Activated CD4-positive, CD25-positive, alpha-beta regulatory T cell (primary cell): ENCODE data around the gene STRN.
"Not testable (repeated sequence)": the region's sequence is repeated elsewhere in the genome, so short reads cannot be mapped to it uniquely, and the experiment has no call there.

ENCODE experiments used
- DNase-seq, 4 experiments: peaks; one replicate each; lab custom pipeline; 2025; lab: John Stamatoyannopoulos, UW

Gene STRN

GRCh38 chr2:36834731-36835524 is 131.4 kb downstream of the STRN start:
- DNase-seq: no peak

GRCh38 chr2:36834203-36834602 is 132.1 kb downstream of the STRN start:
- no peak for DNase-seq

GRCh38 chr2:36831185-36831584 is 135.2 kb downstream of the STRN start:
- DNase-seq: no peak

- DNase-seq: not testable (repeated sequence)
Measured at GRCh38 chr2:36824683-36825082, 141.7 kb downstream of the STRN start.

- DNase-seq: no peak
Measured at GRCh38 chr2:36824273-36824672, 142.1 kb downstream of the STRN start.

- no peak for DNase-seq
Measured at GRCh38 chr2:36823862-36824261, 142.5 kb downstream of the STRN start.

- no peak for DNase-seq
Measured at GRCh38 chr2:36820942-36821605, 145.3 kb downstream of the STRN start.

- DNase-seq: no peak
Measured at GRCh38 chr2:36819095-36819711, 147.1 kb downstream of the STRN start.

- no peak for DNase-seq
Measured at GRCh38 chr2:36818542-36818941, 147.8 kb downstream of the STRN start.

GRCh38 chr2:36812196-36812595 is 154.1 kb downstream of the STRN start:
- DNase-seq: no peak

GRCh38 chr2:36811071-36811470 is 155.3 kb downstream of the STRN start:
- no peak for DNase-seq

GRCh38 chr2:36809069-36809445 is 157.3 kb downstream of the STRN start:
- no peak for DNase-seq

GRCh38 chr2:36808386-36809068 is 157.8 kb downstream of the STRN start:
- no peak for DNase-seq

- no peak for DNase-seq
Measured at GRCh38 chr2:36807223-36807886, 159.0 kb downstream of the STRN start.

GRCh38 chr2:36805635-36806224 is 160.6 kb downstream of the STRN start:
- no peak for DNase-seq

- no peak for DNase-seq
Measured at GRCh38 chr2:36802952-36803351, 163.4 kb downstream of the STRN start.

- DNase-seq: no peak
Measured at GRCh38 chr2:36801088-36801487, 165.2 kb downstream of the STRN start.

GRCh38 chr2:36800381-36800780 is 166.0 kb downstream of the STRN start:
- no peak for DNase-seq

- DNase-seq: no peak
Measured at GRCh38 chr2:36798724-36799123, 167.6 kb downstream of the STRN start.

GRCh38 chr2:36797324-36798070 is 168.8 kb downstream of the STRN start:
- DNase-seq: no peak
